CD4-positive, alpha-beta T cell treated with Interferon gamma for 1 hour (primary cell): ENCODE results near the gene RAB3IL1.

Experiments
- DNase-seq: peaks from one replicate; pipeline ENCODE4 v3.0.0-alpha.2; 2020

The RAB3IL1 gene

GRCh38 chr11:61901397-61901796, 16.0 kb downstream of the RAB3IL1 start:
- DNase-seq: no peak

GRCh38 chr11:61900251-61900650, 17.1 kb downstream of the RAB3IL1 start:
- DNase-seq: no peak

GRCh38 chr11:61899146-61899841, 18.1 kb downstream of the RAB3IL1 start:
- DNase-seq: peak; percentile 90

- no peak for DNase-seq
Measured at GRCh38 chr11:61898247-61898582, 19.2 kb downstream of the RAB3IL1 start.

GRCh38 chr11:61897387-61898246, 19.7 kb downstream of the RAB3IL1 start:
- peak; percentile 68 for DNase-seq

- no peak for DNase-seq
Measured at GRCh38 chr11:61896665-61897386, 20.5 kb downstream of the RAB3IL1 start.

- DNase-seq: no peak
Measured at GRCh38 chr11:61895718-61896059, 21.7 kb downstream of the RAB3IL1 start.

GRCh38 chr11:61895046-61895717, 22.2 kb downstream of the RAB3IL1 start:
- DNase-seq: no peak

GRCh38 chr11:61893981-61894380, 23.4 kb downstream of the RAB3IL1 start:
- no peak for DNase-seq

GRCh38 chr11:61892085-61892370, 25.3 kb downstream of the RAB3IL1 start:
- DNase-seq: no peak

- DNase-seq: peak; percentile 83
Measured at GRCh38 chr11:61891331-61892084, 25.9 kb downstream of the RAB3IL1 start, which contains the start of gene FADS3. Gene FADS3, minus strand, starts transcription at chr11:61891545. Its CDS starts 164 bp downstream, at chr11:61891381.

- DNase-seq: peak; percentile 18
Measured at GRCh38 chr11:61890529-61891330, 26.6 kb downstream of the RAB3IL1 start.

GRCh38 chr11:61889831-61890230, 27.5 kb downstream of the RAB3IL1 start:
- DNase-seq: no peak

- no peak for DNase-seq
Measured at GRCh38 chr11:61888590-61888989, 28.8 kb downstream of the RAB3IL1 start.

GRCh38 chr11:61887839-61888494, 29.4 kb downstream of the RAB3IL1 start:
- DNase-seq: no peak

GRCh38 chr11:61886643-61887042, 30.7 kb downstream of the RAB3IL1 start:
- DNase-seq: no peak

GRCh38 chr11:61885784-61886580, 31.4 kb downstream of the RAB3IL1 start:
- no peak for DNase-seq

- no peak for DNase-seq
Measured at GRCh38 chr11:61885166-61885778, 32.1 kb downstream of the RAB3IL1 start.

GRCh38 chr11:61883947-61884346, 33.4 kb downstream of the RAB3IL1 start:
- no peak for DNase-seq

GRCh38 chr11:61883327-61883726, 34.0 kb downstream of the RAB3IL1 start:
- DNase-seq: no peak
